Ovary (tissue), 9 donors: ENCODE data around the gene GALE. TPM values are rescaled to one million over a fixed set of nuclear protein-coding genes. Genes with fewer than 3 reads are reported as not detected.

Experiments used
- DNase-seq, 5 donors: peaks; one replicate each; pipeline ENCODE4 v3.0.0-alpha.2; 2019 to 2020
- H3K27ac ChIP-seq, 2 donors: fragments of 200-600 bp; one replicate each; pipeline versions ENCODE4 v1.5.1 to v1.8.0; 2019 to 2022
- H3K27me3 ChIP-seq: fragments of 200-600 bp; one replicate; pipeline ENCODE4 v1.8.0; 2022
- H3K36me3 ChIP-seq: fragments of 200-600 bp; sonication (generic); one replicate; pipeline ENCODE4 v1.5.1; 2019
- H3K4me1 ChIP-seq: one replicate; pipeline ENCODE4 v1.8.1; 2013; ENCODE audit warnings: mild to moderate bottlenecking, moderate library complexity; ENCODE audit not compliant: insufficient read depth
- H3K4me3 ChIP-seq: fragments of 200-600 bp; sonication (generic); one replicate; pipeline ENCODE4 v1.5.1; 2017
- H3K9me3 ChIP-seq, 2 donors: fragments of 200-600 bp in 1 of 2; sonication (generic) in 1 of 2; one replicate each; pipeline versions ENCODE4 v1.5.1 to v1.8.1; 2013 to 2019; ENCODE audit warnings: mild to moderate bottlenecking in 1 of 2, moderate library complexity in 1 of 2
- CTCF ChIP-seq, 3 donors: fragments of 450-650 bp in 2 of 3; fragments of 200-600 bp in 1 of 3; IDR thresholded peaks; one replicate each; pipeline versions ENCODE4 v1.5.1 to v1.8.0; 2016 to 2022; ENCODE audit warnings: antibody characterized with exemption in 3 of 3, mild to moderate bottlenecking in 1 of 3
- EP300 ChIP-seq: sonication (generic); formaldehyde crosslinking; IDR thresholded peaks from one replicate; pipeline ENCODE4 v1.6.1; 2017; ENCODE audit warnings: antibody characterized with exemption
- POLR2A ChIP-seq: fragments of 450-650 bp; IDR thresholded peaks from one replicate; pipeline ENCODE4 v1.6.1; 2017; ENCODE audit warnings: antibody characterized with exemption, mild to moderate bottlenecking, moderate library complexity
- WGBS, 3 donors: extraction: QIAGEN DNeasy Blood & Tissue Kit in 1 of 3; methylation state at CpG; one replicate each; pipeline versions ENCODE4 v1.1.5 to v1.1.7; 2013 to 2017; 5-methylcytosine and 5-hydroxymethylcytosine counted together
- intact Hi-C, 4 donors: fragments of 100-400 bp; cut with DNase I; formaldehyde crosslinking; loops; one replicate each; pipeline versions ENCODE4 v1.11.0 to v1.15.1; 2022 to 2023
- polyA plus RNA-seq, 2 donors: library from polyadenylated mRNA; stranded (reverse); fragments of 200-250 nt in 1 of 2; fragments of 350-450 nt in 1 of 2; fragmentation: Illumina TruSeq in 1 of 2; extraction: RNeasy Lipid Tissue Mini Kit (QIAGEN cat#74804) in 1 of 2; gene quantifications; one replicate each; pipeline ENCODE4 v1.2.3, GENCODE V29; 2013 to 2014
- total RNA-seq, 7 donors: library from RNA; depleted of rRNA in 2 of 7; stranded (reverse); fragments of >200 nt in 2 of 7; fragmentation: NEBNext Ultra II Directional in 3 of 7; extraction: Animal tissue kit (Norgen Biotek cat#: 25700) in 3 of 7; gene quantifications; one replicate each; pipeline versions ENCODE4 v1.1.0 to v1.2.4, GENCODE V29; 2016 to 2023
- donor health status: DM: no; HTN: no; CAD: no; lungs with moderate emphysema.
- donor health status: DM: no; HTN: no; CAD: no.
- donor health status: Bipolar disorder and iron deficiency.
- donor health status: DM: yes; HTN: yes; CAD: no.
- donor health status: DM: no; HTN: no; CAD: no.
- donor health status: DM: yes; HTN: yes; CAD: no.

The GALE gene
- total and polyA plus RNA-seq, 9 donors = 3.2 to 17.7 (median 12.3) TPM

DNA sequence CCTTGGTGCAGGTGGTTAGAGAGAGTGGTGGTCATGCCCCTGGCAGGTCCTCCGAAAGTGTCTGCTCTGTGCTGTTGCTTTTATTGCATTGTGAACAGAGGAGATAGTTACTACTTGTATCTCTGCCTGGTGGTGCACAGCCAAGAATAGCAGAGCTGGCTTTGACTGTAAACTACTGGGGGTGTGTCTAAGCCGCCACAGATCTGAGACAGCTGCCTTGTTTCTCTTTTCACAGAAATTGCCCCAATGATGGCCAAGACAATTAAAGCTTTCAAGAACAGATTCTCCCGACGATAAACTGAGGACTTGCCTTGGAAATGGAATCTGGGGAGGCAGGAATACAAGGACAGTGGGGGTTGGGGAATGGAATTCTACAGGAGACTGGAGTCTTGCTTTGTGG, 41.3 kb downstream of the GALE start:
- Histone ChIP-seq H3K9me3 (no peaks in the 10 kb centered on the region), H3K4me3 (no peak overlapping the region), H3K27ac (no peak overlapping the region), H3K27me3 (no peaks in the 10 kb centered on the region), H3K36me3 (no peaks in the 10 kb centered on the region), H3K4me1 (no peaks in the 10 kb centered on the region)
- WGBS, 3 donors = 14 to 25% (median 22%) methylated on average over 4 of the region's 4 CpGs
- intact Hi-C loops = no loop called here
- no peak for DNase-seq
- TF ChIP-seq POLR2A (no peak), CTCF (IDR thresholded peaks at IDR 0.05) (no peak), EP300 (no peak)

DNA sequence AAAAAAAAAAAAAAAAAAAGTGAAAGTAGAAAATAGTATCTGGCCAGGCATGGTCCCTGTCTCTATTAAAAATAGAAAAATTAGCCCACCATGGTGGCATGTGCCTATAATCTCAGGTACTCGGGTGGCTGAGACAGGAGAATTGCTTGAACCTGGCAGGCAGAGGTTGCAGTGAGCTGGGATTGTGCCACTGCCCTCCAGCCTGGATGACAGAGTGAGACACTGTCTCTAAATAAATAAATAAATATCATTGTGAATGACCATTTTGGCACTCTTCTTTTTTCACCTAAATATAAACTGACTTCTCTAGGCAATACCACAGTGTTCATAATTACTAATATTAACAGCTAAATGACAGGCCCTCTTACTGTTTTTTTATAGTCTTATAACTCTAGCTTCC, 42.7 kb downstream of the GALE start:
- H3K36me3 ChIP-seq = no peaks in the 10 kb centered on the region

GRCh38 chr1:23756676-23757075, 43.9 kb downstream of the GALE start:
- Histone ChIP-seq H3K27ac (no peak overlapping the region), H3K36me3 (no peaks in the 10 kb centered on the region), H3K4me1 (no peaks in the 10 kb centered on the region), H3K4me3 (no peak overlapping the region), H3K27me3 (no peaks in the 10 kb centered on the region), H3K9me3 (no peaks in the 10 kb centered on the region)
- WGBS, 3 donors = 80 to 84% (median 81%) methylated on average over 3 of the region's 3 CpGs
- intact Hi-C loops = no loop called here
- TF ChIP-seq CTCF (IDR thresholded peaks at IDR 0.05) (no peak), POLR2A (no peak), EP300 (no peak)
- DNase-seq = no peak

More for the DNA sequence above, 42.7 kb downstream of the GALE start:
- TF ChIP-seq CTCF (IDR thresholded peaks at IDR 0.05) (no peak), EP300 (no peak), POLR2A (no peak)
- Histone ChIP-seq H3K27me3 (no peaks in the 10 kb centered on the region), H3K27ac (no peak overlapping the region), H3K9me3 (no peaks in the 10 kb centered on the region), H3K4me3 (no peak overlapping the region), H3K4me1 (no peaks in the 10 kb centered on the region)
- DNase-seq = no peak
- intact Hi-C loops = no loop called here
- 80 to 94% (median 93%) methylated on average over 1 of the region's 1 CpG for WGBS, 3 donors

GRCh38 chr1:23752909-23753308, 47.6 kb downstream of the GALE start:
- 29 to 44% (median 36%) methylated on average over 1 of the region's 1 CpG for WGBS, 3 donors
- no peak overlapping the region for H3K27ac ChIP-seq
- no peaks in the 10 kb centered on the region for H3K36me3 ChIP-seq
- DNase-seq = no peak
- H3K27me3 ChIP-seq = no peaks in the 10 kb centered on the region
- H3K4me1 ChIP-seq = no peaks in the 10 kb centered on the region
- TF ChIP-seq EP300 (no peak), POLR2A (no peak), CTCF (IDR thresholded peaks at IDR 0.05) (no peak)
- intact Hi-C loops = no loop called here
- H3K9me3 ChIP-seq = no peaks in the 10 kb centered on the region
- H3K4me3 ChIP-seq = no peak overlapping the region

DNA sequence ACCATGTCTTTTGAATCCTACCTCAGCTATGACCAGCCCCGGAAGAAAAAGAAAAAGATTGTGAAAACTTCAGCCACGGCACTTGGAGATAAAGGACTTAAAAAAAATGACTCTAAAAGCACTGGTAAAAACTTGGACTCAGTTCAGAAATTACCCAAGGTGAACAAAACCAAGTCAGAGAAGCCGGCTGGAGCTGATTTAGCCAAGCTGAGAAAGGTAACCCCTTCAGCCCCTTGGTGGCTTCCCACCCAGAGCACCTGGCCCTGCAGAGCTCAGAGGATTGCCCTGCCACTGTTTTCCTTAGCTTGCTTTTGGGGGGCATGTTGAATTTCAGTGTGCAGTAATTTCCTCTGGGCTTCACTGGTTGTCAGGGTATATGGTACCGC, 48.7 kb downstream of the GALE start:
- Histone ChIP-seq H3K27me3 (no peaks in the 10 kb centered on the region), H3K36me3 (no peaks in the 10 kb centered on the region), H3K27ac (no peak overlapping the region), H3K4me3 (no peak overlapping the region), H3K4me1 (no peaks in the 10 kb centered on the region), H3K9me3 (no peaks in the 10 kb centered on the region)
- intact Hi-C loops = no loop called here
- no peak for DNase-seq
- TF ChIP-seq POLR2A = no peak
- TF ChIP-seq EP300 = no peak
- TF ChIP-seq CTCF (IDR thresholded peaks at IDR 0.05) = no peak
- WGBS, 3 donors = 70 to 75% (median 75%) methylated on average over 4 of the region's 4 CpGs
